ENCODE measurements around the gene PARVG.

PARVG gene

DNA sequence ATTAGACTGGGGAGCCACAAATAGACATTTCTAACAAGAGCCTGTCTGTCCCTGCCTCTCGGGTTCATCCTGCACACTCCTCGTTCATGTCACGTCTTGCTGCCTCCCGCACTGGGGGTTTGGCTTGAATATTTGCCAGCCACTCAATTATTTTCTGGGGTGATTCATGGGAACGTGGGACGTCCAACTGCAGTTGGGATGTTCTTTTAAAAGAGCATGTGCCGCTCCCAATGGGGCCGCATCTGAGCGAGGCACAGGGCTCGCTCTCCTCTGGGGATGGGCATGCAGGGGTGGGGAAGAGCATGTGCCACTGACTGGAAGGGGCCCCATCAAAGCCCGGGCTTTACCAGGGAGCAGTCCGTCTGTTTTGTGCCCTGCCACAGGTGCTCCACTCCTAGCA is 43.4 kb downstream of the PARVG start:
- Histone ChIP-seq H3K18ac (ENCODE audit: low read depth in 1 of 2, low read length in 2 of 2) (no peak overlapping the region), H2AFZ (ENCODE audit: low read depth, low read length) (no peak overlapping the region), H2BK12ac (ENCODE audit: low read length in 2 of 2) (no peak overlapping the region), H3K27ac (ENCODE audit: low read length, poor library complexity, severe bottlenecking) (no peak overlapping the region), H4K91ac (ENCODE audit: low read length) (no peak overlapping the region), H2AK5ac (ENCODE audit: low read length, severe bottlenecking) (no peak overlapping the region), H3K36me3 (ENCODE audit: control insufficient read depth in 1 of 2, insufficient read depth in 2 of 2, low read depth in 1 of 2, low read length in 2 of 2) (no peaks in the 10 kb centered on the region), H3K9ac (ENCODE audit: low read length) (no peak overlapping the region), H2BK120ac (ENCODE audit: low read depth, low read length) (no peak overlapping the region), H2BK15ac (ENCODE audit: low read depth, poor library complexity, severe bottlenecking) (no peak overlapping the region), H3K27me3 (ENCODE audit: control insufficient read depth in 1 of 2, insufficient read depth in 1 of 2, low read length in 2 of 2) (peaks cover 4 to 55% of the 10 kb centered on the region in 2 experiments), H3K4me2 (ENCODE audit: low read length, poor library complexity, severe bottlenecking) (no peak overlapping the region), H3K14ac (ENCODE audit: low read length in 2 of 2) (no peak overlapping the region), H3K4ac (ENCODE audit: low read depth in 1 of 2, low read length in 2 of 2) (no peak overlapping the region), H3K4me3 (ENCODE audit: insufficient read depth in 1 of 2, low read depth in 1 of 2, low read length in 2 of 2) (no peak overlapping the region), H3K79me1 (replicated peaks; ENCODE audit: low read length, poor library complexity, severe bottlenecking) (no peaks in the 10 kb centered on the region), H3K4me1 (ENCODE audit: control insufficient read depth, insufficient read depth, low read depth, low read length) (no peaks in the 10 kb centered on the region), H4K8ac (ENCODE audit: low read length) (no peak overlapping the region), H2BK5ac (ENCODE audit: low read depth, low read length, poor library complexity, severe bottlenecking) (no peak overlapping the region), H3K23ac (ENCODE audit: low read length in 2 of 2) (no peak overlapping the region), H3K9me3 (ENCODE audit: control insufficient read depth, low read length) (peaks cover 11% of the 10 kb centered on the region)
- no peak for DNase-seq
- WGBS, result 83% methylated on average over 11 of the region's 12 CpGs

- no peak overlapping the region for H2AK5ac ChIP-seq (ENCODE audit: low read length, severe bottlenecking)
- WGBS, result 85% methylated on average over 10 of the region's 11 CpGs
- no peak overlapping the region for H3K4me3 ChIP-seq (ENCODE audit: insufficient read depth in 1 of 2, low read depth in 1 of 2, low read length in 2 of 2)
- no peak overlapping the region for H4K8ac ChIP-seq (ENCODE audit: low read length)
- H3K9me3 ChIP-seq (ENCODE audit: control insufficient read depth, low read length), result peaks cover 14% of the 10 kb centered on the region
- no peak overlapping the region for H3K18ac ChIP-seq (ENCODE audit: low read depth in 1 of 2, low read length in 2 of 2)
- H3K14ac ChIP-seq (ENCODE audit: low read length in 2 of 2), result no peak overlapping the region
- H3K36me3 ChIP-seq (ENCODE audit: control insufficient read depth in 1 of 2, insufficient read depth in 2 of 2, low read depth in 1 of 2, low read length in 2 of 2), result no peaks in the 10 kb centered on the region
- no peak overlapping the region for H2BK15ac ChIP-seq (ENCODE audit: low read depth, poor library complexity, severe bottlenecking)
- H3K27ac ChIP-seq (ENCODE audit: low read length, poor library complexity, severe bottlenecking), result no peak overlapping the region
- no peak overlapping the region for H3K9ac ChIP-seq (ENCODE audit: low read length)
- no peak overlapping the region for H2BK120ac ChIP-seq (ENCODE audit: low read depth, low read length)
- H3K27me3 ChIP-seq (ENCODE audit: control insufficient read depth in 1 of 2, insufficient read depth in 1 of 2, low read length in 2 of 2), result peaks cover 4 to 48% of the 10 kb centered on the region in 2 experiments
- H2BK12ac ChIP-seq (ENCODE audit: low read length in 2 of 2), result no peak overlapping the region
- no peak overlapping the region for H3K4me2 ChIP-seq (ENCODE audit: low read length, poor library complexity, severe bottlenecking)
- no peak overlapping the region for H3K23ac ChIP-seq (ENCODE audit: low read length in 2 of 2)
- H2BK5ac ChIP-seq (ENCODE audit: low read depth, low read length, poor library complexity, severe bottlenecking), result no peak overlapping the region
- no peaks in the 10 kb centered on the region for H3K4me1 ChIP-seq (ENCODE audit: control insufficient read depth, insufficient read depth, low read depth, low read length)
- H3K4ac ChIP-seq (ENCODE audit: low read depth in 1 of 2, low read length in 2 of 2), result no peak overlapping the region
- no peaks in the 10 kb centered on the region for H3K79me1 ChIP-seq (replicated peaks; ENCODE audit: low read length, poor library complexity, severe bottlenecking)
- H4K91ac ChIP-seq (ENCODE audit: low read length), result no peak overlapping the region
- DNase-seq, result no peak
- no peak overlapping the region for H2AFZ ChIP-seq (ENCODE audit: low read depth, low read length)
These were observed 44.5 kb downstream of the PARVG start for GRCh38 chr22:44225091-44225689.

GRCh38 chr22:44225812-44226211 is 45.1 kb downstream of the PARVG start:
- Histone ChIP-seq H3K4me3 (ENCODE audit: insufficient read depth in 1 of 2, low read depth in 1 of 2, low read length in 2 of 2) (no peak overlapping the region), H4K8ac (ENCODE audit: low read length) (no peak overlapping the region), H3K9ac (ENCODE audit: low read length) (no peak overlapping the region)

GRCh38 chr22:44229331-44229730 is 48.6 kb downstream of the PARVG start:
- H3K23ac ChIP-seq (ENCODE audit: low read length in 2 of 2), result no peak overlapping the region
- no peaks in the 10 kb centered on the region for H3K79me1 ChIP-seq (replicated peaks; ENCODE audit: low read length, poor library complexity, severe bottlenecking)
- no peak overlapping the region for H3K18ac ChIP-seq (ENCODE audit: low read depth in 1 of 2, low read length in 2 of 2)
- no peak overlapping the region for H3K27ac ChIP-seq (ENCODE audit: low read length, poor library complexity, severe bottlenecking)
- no peaks in the 10 kb centered on the region for H3K36me3 ChIP-seq (ENCODE audit: control insufficient read depth in 1 of 2, insufficient read depth in 2 of 2, low read depth in 1 of 2, low read length in 2 of 2)
- no peak overlapping the region for H2BK12ac ChIP-seq (ENCODE audit: low read length in 2 of 2)
- no peak overlapping the region for H3K9ac ChIP-seq (ENCODE audit: low read length)
- H3K4me2 ChIP-seq (ENCODE audit: low read length, poor library complexity, severe bottlenecking), result no peak overlapping the region
- H3K4me3 ChIP-seq (ENCODE audit: insufficient read depth in 1 of 2, low read depth in 1 of 2, low read length in 2 of 2), result no peak overlapping the region
- H2AFZ ChIP-seq (ENCODE audit: low read depth, low read length), result no peak overlapping the region
- H2BK15ac ChIP-seq (ENCODE audit: low read depth, poor library complexity, severe bottlenecking), result no peak overlapping the region
- no peak overlapping the region for H2BK5ac ChIP-seq (ENCODE audit: low read depth, low read length, poor library complexity, severe bottlenecking)
- no peak for DNase-seq
- H3K4ac ChIP-seq (ENCODE audit: low read depth in 1 of 2, low read length in 2 of 2), result no peak overlapping the region
- 93% methylated on average over 2 of the region's 3 CpGs for WGBS
- no peak overlapping the region for H2AK5ac ChIP-seq (ENCODE audit: low read length, severe bottlenecking)
- peaks cover 0 to 18% of the 10 kb centered on the region in 2 experiments for H3K27me3 ChIP-seq (ENCODE audit: control insufficient read depth in 1 of 2, insufficient read depth in 1 of 2, low read length in 2 of 2)
- H4K91ac ChIP-seq (ENCODE audit: low read length), result no peak overlapping the region
- H2BK120ac ChIP-seq (ENCODE audit: low read depth, low read length), result no peak overlapping the region
- no peak overlapping the region for H3K14ac ChIP-seq (ENCODE audit: low read length in 2 of 2)
- H4K8ac ChIP-seq (ENCODE audit: low read length), result no peak overlapping the region
- H3K9me3 ChIP-seq (ENCODE audit: control insufficient read depth, low read length), result peaks cover 14% of the 10 kb centered on the region
- H3K4me1 ChIP-seq (ENCODE audit: control insufficient read depth, insufficient read depth, low read depth, low read length), result no peaks in the 10 kb centered on the region

More at GRCh38 chr22:44225812-44226211, 45.1 kb downstream of the PARVG start:
- Histone ChIP-seq H3K27ac (ENCODE audit: low read length, poor library complexity, severe bottlenecking) (no peak overlapping the region), H3K4me2 (ENCODE audit: low read length, poor library complexity, severe bottlenecking) (no peak overlapping the region), H3K18ac (ENCODE audit: low read depth in 1 of 2, low read length in 2 of 2) (no peak overlapping the region), H3K4me1 (ENCODE audit: control insufficient read depth, insufficient read depth, low read depth, low read length) (no peaks in the 10 kb centered on the region), H2BK120ac (ENCODE audit: low read depth, low read length) (no peak overlapping the region), H3K79me1 (replicated peaks; ENCODE audit: low read length, poor library complexity, severe bottlenecking) (no peaks in the 10 kb centered on the region), H3K14ac (ENCODE audit: low read length in 2 of 2) (no peak overlapping the region), H3K27me3 (ENCODE audit: control insufficient read depth in 1 of 2, insufficient read depth in 1 of 2, low read length in 2 of 2) (peaks cover 4 to 46% of the 10 kb centered on the region in 2 experiments), H3K4ac (ENCODE audit: low read depth in 1 of 2, low read length in 2 of 2) (no peak overlapping the region), H2AK5ac (ENCODE audit: low read length, severe bottlenecking) (no peak overlapping the region), H2BK15ac (ENCODE audit: low read depth, poor library complexity, severe bottlenecking) (no peak overlapping the region), H3K9me3 (ENCODE audit: control insufficient read depth, low read length) (peaks cover 14% of the 10 kb centered on the region), H4K91ac (ENCODE audit: low read length) (no peak overlapping the region), H3K23ac (ENCODE audit: low read length in 2 of 2) (no peak overlapping the region), H2AFZ (ENCODE audit: low read depth, low read length) (no peak overlapping the region), H2BK5ac (ENCODE audit: low read depth, low read length, poor library complexity, severe bottlenecking) (no peak overlapping the region), H3K36me3 (ENCODE audit: control insufficient read depth in 1 of 2, insufficient read depth in 2 of 2, low read depth in 1 of 2, low read length in 2 of 2) (no peaks in the 10 kb centered on the region), H2BK12ac (ENCODE audit: low read length in 2 of 2) (no peak overlapping the region)
- no peak for DNase-seq
- WGBS, result 79% methylated on average over 8 of the region's 8 CpGs
